Naive thymus-derived CD8-positive, alpha-beta T cell (primary cell): ENCODE results near the gene SLC5A9. TPM values are rescaled to one million over a fixed set of nuclear protein-coding genes. Genes with fewer than 3 reads are reported as not detected.

ENCODE experiments used
- polyA plus RNA-seq, 3 donors: library from polyadenylated mRNA; unstranded; fragments of 300-500 nt; fragmentation: Illumina TruSeq; gene quantifications; one replicate each; pipeline ENCODE4 v1.2.3, GENCODE V29; 2021
- total RNA-seq, 8 experiments: library from RNA in 2 of 8; stranded (reverse) in 2 of 8; gene quantifications; one replicate each; pipeline ENCODE4 v1.2.3 and lab custom pipeline; 2021 to 2026

SLC5A9 gene
- total and polyA plus RNA-seq, 5 experiments from 2014 or later, result not detected

Other genes with a start within 250 kb of the SLC5A9 start
- gene TRABD2B, start 225.3 kb upstream of the SLC5A9 start, total RNA-seq, result not detected
- not detected for gene TRABD2B, start 225.3 kb upstream of the SLC5A9 start, polyA plus RNA-seq
- gene SPATA6, start 249.5 kb downstream of the SLC5A9 start, total RNA-seq, result 1 to 10 TPM; 5.4 to 8.3 TPM
- 1 to 10 TPM in 2 of 3 donors, under 1 TPM in 1; 0.95 to 3.0 (median 2.0) TPM for gene SPATA6, start 249.5 kb downstream of the SLC5A9 start, polyA plus RNA-seq